ENCODE results near the gene FEZF2.

FEZF2 gene

GRCh38 chr3:62375655-62376453 is 2.5 kb upstream of the FEZF2 start:
- Mint-ChIP-seq H3K4me3 (no peak overlapping the region), H3K36me3 (ENCODE audit: low read depth) (no peaks in the 10 kb centered on the region), H3K4me1 (peaks cover 19% of the 10 kb centered on the region), H3K27ac (no peak overlapping the region), H3K9me3 (peaks cover 3% of the 10 kb centered on the region), H3K27me3 (ENCODE audit: low read depth) (peaks cover 100% of the 10 kb centered on the region)
- TF ChIP-seq, protein P1, sequence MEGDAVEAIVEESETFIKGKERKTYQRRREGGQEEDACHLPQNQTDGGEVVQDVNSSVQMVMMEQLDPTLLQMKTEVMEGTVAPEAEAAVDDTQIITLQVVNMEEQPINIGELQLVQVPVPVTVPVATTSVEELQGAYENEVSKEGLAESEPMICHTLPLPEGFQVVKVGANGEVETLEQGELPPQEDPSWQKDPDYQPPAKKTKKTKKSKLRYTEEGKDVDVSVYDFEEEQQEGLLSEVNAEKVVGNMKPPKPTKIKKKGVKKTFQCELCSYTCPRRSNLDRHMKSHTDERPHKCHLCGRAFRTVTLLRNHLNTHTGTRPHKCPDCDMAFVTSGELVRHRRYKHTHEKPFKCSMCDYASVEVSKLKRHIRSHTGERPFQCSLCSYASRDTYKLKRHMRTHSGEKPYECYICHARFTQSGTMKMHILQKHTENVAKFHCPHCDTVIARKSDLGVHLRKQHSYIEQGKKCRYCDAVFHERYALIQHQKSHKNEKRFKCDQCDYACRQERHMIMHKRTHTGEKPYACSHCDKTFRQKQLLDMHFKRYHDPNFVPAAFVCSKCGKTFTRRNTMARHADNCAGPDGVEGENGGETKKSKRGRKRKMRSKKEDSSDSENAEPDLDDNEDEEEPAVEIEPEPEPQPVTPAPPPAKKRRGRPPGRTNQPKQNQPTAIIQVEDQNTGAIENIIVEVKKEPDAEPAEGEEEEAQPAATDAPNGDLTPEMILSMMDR (IDR thresholded peaks at IDR 0.05; ENCODE audit: unreplicated experiment in 3 of 3), result no peak

DNA sequence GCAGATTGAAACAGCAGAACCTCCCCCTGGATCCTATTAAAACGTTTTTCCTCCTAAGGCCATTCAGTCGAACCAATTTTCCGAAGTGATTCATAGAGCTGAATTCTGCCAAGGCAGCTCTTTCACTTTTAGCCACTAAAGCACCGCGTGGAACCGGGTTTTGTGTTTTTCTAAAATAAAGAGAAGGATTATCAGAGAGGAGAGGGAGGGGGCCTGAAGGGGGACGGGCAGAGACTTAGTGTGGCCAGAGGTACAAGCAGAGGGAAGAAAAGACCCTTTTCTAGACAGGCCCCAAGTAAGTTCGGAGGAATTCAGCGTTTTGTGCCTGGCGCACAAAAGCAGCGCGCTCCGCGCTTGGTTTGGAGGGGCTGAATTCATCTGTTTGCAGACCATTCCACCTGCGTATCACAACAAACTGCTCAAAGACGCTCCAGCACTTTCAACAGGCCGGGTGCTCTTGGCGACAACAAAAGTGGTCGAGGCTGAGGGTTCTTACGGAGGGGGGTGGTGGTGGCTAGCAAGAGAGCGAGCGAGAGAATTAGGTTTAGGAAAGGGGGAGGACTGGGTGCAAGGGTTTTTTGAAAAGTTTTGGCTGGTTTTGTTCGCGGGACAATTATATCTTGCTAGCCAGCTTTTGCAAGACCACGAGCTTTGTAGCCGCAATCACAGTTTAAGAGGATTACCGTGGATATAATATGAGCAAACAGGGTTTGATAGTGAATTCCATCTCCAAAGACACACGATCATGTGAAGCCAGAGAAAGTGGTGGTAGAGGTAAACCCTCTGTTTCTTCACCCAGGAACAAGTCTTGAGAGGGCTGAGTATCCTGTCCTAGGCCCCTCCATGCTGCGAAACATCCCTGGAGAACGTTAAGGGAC is 1.2 kb upstream of the FEZF2 start:
- TF ChIP-seq, protein P1 (IDR thresholded peaks at IDR 0.05; ENCODE audit: unreplicated experiment in 3 of 3), result no peak
- Mint-ChIP-seq H3K27ac (no peak overlapping the region), H3K9me3 (peaks cover 6% of the 10 kb centered on the region), H3K4me3 (peak overlapping the region; percentile 4 to 20 (median 9)), H3K36me3 (ENCODE audit: low read depth) (no peaks in the 10 kb centered on the region), H3K27me3 (ENCODE audit: low read depth) (peaks cover 100% of the 10 kb centered on the region), H3K4me1 (peaks cover 30% of the 10 kb centered on the region)

DNA sequence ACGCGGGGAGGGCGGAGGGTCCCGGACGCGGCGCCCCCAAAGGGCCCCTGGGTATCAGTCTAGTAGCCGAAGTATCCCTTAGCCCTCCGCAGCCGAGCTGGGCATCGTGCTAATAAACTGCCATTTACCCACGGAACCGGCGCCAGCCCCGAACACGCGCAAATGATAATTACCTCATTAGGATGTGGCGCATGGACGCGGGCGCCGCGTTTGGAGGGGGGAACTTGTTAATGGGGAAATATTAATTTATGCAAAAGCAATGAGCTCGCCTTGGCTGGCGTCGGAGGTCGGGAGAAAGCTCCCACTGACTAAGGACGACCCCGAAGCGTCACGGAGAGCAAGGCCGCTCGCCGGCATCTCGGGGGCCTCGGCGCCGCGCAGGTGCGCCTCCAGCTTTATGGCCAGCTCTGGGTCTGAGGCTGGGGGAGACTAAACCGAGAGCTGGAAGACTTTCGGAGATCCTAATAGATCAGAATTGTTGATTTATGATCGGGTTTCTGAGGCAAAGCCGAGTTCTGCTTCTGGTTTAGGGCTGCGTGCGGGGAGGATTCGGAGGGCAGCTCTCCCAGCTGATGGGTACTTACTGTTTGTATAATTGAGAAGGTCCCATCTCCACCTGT is 474 bp upstream of the FEZF2 start:
- Mint-ChIP-seq H3K36me3 (ENCODE audit: low read depth) (no peaks in the 10 kb centered on the region), H3K9me3 (peaks cover 6% of the 10 kb centered on the region), H3K4me3 (peak overlapping the region; percentile 4 to 20 (median 9)), H3K4me1 (peaks cover 35% of the 10 kb centered on the region), H3K27ac (no peak overlapping the region), H3K27me3 (ENCODE audit: low read depth) (peaks cover 100% of the 10 kb centered on the region)
- TF ChIP-seq, protein P1 (IDR thresholded peaks at IDR 0.05; ENCODE audit: unreplicated experiment in 3 of 3), result no peak

DNA sequence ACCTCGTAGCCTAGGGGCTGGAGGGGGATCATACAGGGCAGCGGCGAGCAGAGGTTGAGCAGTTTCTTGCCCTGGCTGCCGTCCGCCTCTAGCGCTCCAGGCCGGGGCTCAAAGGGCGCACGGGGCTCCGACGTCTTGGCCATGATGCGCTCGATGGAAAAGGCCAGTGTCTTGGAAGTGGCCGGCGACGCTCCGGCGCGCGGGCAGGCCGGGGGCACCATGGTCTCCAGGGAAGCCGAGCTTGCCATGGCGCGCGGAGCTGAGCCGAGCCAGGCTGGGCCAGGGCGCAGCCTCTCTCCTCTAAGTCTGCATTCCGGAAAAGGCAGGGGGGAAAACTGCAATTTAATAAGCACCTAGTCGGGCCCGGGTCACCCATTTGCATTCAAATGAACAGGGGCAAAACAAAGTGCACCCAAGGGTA is 719 bp downstream of the FEZF2 start:
- Mint-ChIP-seq H3K4me3 (no peak overlapping the region), H3K27me3 (ENCODE audit: low read depth) (peaks cover 100% of the 10 kb centered on the region)

GRCh38 chr3:62371720-62372591 is 1.4 kb downstream of the FEZF2 start:
- Mint-ChIP-seq H3K4me1 (peaks cover 49% of the 10 kb centered on the region), H3K36me3 (ENCODE audit: low read depth) (no peaks in the 10 kb centered on the region), H3K27me3 (ENCODE audit: low read depth) (peaks cover 100% of the 10 kb centered on the region), H3K9me3 (peaks cover 6% of the 10 kb centered on the region), H3K27ac (no peak overlapping the region), H3K4me3 (peak overlapping the region; percentile 17 to 54 (median 19))
- TF ChIP-seq, protein P1 (IDR thresholded peaks at IDR 0.05; ENCODE audit: unreplicated experiment in 3 of 3), result no peak

More for the DNA sequence above, 719 bp downstream of the FEZF2 start:
- Mint-ChIP-seq H3K4me1 (peaks cover 44% of the 10 kb centered on the region), H3K9me3 (peaks cover 6% of the 10 kb centered on the region), H3K36me3 (ENCODE audit: low read depth) (no peaks in the 10 kb centered on the region), H3K27ac (no peak overlapping the region)
- TF ChIP-seq, protein P1 (IDR thresholded peaks at IDR 0.05; ENCODE audit: unreplicated experiment in 3 of 3), result no peak

Data from nephron (organoid).